Esophagus muscularis mucosa (tissue), 4 donors: ENCODE results near the gene DDX31. TPM values are rescaled to one million over a fixed set of nuclear protein-coding genes. Genes with fewer than 3 reads are reported as not detected.

Source experiments
- DNase-seq: peaks from one replicate; pipeline ENCODE4 v3.0.0-alpha.2; 2017; ENCODE audit errors: extremely low spot score
- H3K27ac ChIP-seq, 4 donors: fragments of 200-600 bp; sonication (generic); replicated peaks in 1 of 4; 1 replicate in 3 of 4; 2 replicates in 1 of 4; pipeline ENCODE4 v1.5.1; 2016 to 2019; ENCODE audit warnings: mild to moderate bottlenecking in 1 of 4
- H3K27me3 ChIP-seq, 4 donors: fragments of 200-600 bp; sonication (generic); one replicate each; pipeline versions ENCODE4 v1.5.1 to v1.6.0; 2016 to 2019
- H3K36me3 ChIP-seq, 4 donors: fragments of 200-600 bp; sonication (generic); one replicate each; pipeline ENCODE4 v1.5.1; 2016 to 2019
- H3K4me1 ChIP-seq, 4 donors: fragments of 200-600 bp; sonication (generic); one replicate each; pipeline ENCODE4 v1.5.1; 2016 to 2019
- H3K4me3 ChIP-seq, 4 donors: fragments of 200-600 bp; sonication (generic); 1 replicate in 2 of 4; 2 replicates in 2 of 4; pipeline ENCODE4 v1.5.1; 2016 to 2019; ENCODE audit warnings: mild to moderate bottlenecking in 4 of 4, moderate library complexity in 1 of 4
- H3K9me3 ChIP-seq, 4 donors: fragments of 200-600 bp; sonication (generic); 1 replicate in 3 of 4; 2 replicates in 1 of 4; pipeline ENCODE4 v1.5.1; 2016 to 2019
- EP300 ChIP-seq: sonication (generic); formaldehyde crosslinking; IDR thresholded peaks from one replicate; pipeline ENCODE4 v1.6.1; 2017; ENCODE audit warnings: antibody characterized with exemption
- POLR2A ChIP-seq: fragments of 450-650 bp; IDR thresholded peaks from one replicate; pipeline ENCODE4 v1.6.1; 2017; ENCODE audit warnings: antibody characterized with exemption, moderate library complexity, mild to moderate bottlenecking, low read depth
- POLR2AphosphoS5 ChIP-seq, 2 donors: sonication (generic); formaldehyde crosslinking; IDR thresholded peaks; one replicate each; pipeline ENCODE4 v1.6.1; 2017; ENCODE audit warnings: antibody characterized with exemption in 2 of 2
- WGBS: methylation state at CpG from one replicate; pipeline ENCODE4 v1.1.5; 2018; 5-methylcytosine and 5-hydroxymethylcytosine counted together
- intact Hi-C: fragments of 100-400 bp; cut with DNase I; formaldehyde crosslinking; loops from one replicate; pipeline ENCODE4 v1.15.1; 2023
- total RNA-seq, 4 donors: library from RNA; depleted of rRNA; stranded (reverse); fragments of >200 nt; gene quantifications; one replicate each; pipeline versions ENCODE4 v1.1.0 to v1.2.1, GENCODE V29; 2016
- TF ChIP-seq, protein P1 (sequence below), 3 experiments: fragments of 200-600 bp in 2 of 3; fragments of 450-650 bp in 1 of 3; sonication (generic) in 2 of 3; IDR thresholded peaks; one replicate each; pipeline ENCODE4 v1.5.1; 2017 to 2019; ENCODE audit warnings: antibody characterized with exemption in 3 of 3, mild to moderate bottlenecking in 2 of 3, moderate library complexity in 1 of 3

The DDX31 gene
- total RNA-seq, 4 donors from 2014 or later, result 6.6 to 7.8 (median 7.5) TPM

DNA sequence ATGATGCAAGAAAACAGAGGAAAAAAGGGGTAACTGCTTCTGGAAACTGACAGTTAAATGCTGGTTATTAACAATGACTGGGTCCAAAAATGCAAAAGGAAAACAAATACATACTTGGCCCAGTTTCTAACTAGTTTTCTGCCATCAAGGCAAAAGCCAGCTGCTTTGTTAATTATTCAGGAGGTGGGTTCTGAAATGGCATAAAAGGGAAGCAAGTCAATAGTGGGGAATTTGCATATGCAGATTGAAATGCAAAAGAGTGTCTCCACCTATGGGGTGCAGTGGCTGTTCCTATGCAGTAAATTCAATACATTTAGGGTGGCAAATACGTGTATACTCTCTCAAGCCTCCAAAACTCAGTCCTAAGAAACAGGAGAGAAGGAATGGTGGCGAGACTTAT, 54.0 kb downstream of the DDX31 start:
- Histone ChIP-seq H3K36me3 (peaks cover 32 to 89% (median 78%) of the 10 kb centered on the region in 4 donors), H3K27me3 (no peaks in the 10 kb centered on the region), H3K4me1 (peaks cover 0 to 8% (median 2%) of the 10 kb centered on the region in 4 donors), H3K27ac (no peak overlapping the region), H3K9me3 (no peaks in the 10 kb centered on the region), H3K4me3 (no peak overlapping the region)
- intact Hi-C loops, result no loop called here
- DNase-seq, result no peak
- 85% methylated on average over 2 of the region's 2 CpGs for WGBS
- TF ChIP-seq POLR2AphosphoS5 (IDR thresholded peaks at IDR 0.05) (no peak), POLR2A (no peak), EP300 (no peak)
- TF ChIP-seq, protein P1, sequence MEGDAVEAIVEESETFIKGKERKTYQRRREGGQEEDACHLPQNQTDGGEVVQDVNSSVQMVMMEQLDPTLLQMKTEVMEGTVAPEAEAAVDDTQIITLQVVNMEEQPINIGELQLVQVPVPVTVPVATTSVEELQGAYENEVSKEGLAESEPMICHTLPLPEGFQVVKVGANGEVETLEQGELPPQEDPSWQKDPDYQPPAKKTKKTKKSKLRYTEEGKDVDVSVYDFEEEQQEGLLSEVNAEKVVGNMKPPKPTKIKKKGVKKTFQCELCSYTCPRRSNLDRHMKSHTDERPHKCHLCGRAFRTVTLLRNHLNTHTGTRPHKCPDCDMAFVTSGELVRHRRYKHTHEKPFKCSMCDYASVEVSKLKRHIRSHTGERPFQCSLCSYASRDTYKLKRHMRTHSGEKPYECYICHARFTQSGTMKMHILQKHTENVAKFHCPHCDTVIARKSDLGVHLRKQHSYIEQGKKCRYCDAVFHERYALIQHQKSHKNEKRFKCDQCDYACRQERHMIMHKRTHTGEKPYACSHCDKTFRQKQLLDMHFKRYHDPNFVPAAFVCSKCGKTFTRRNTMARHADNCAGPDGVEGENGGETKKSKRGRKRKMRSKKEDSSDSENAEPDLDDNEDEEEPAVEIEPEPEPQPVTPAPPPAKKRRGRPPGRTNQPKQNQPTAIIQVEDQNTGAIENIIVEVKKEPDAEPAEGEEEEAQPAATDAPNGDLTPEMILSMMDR (IDR thresholded peaks at IDR 0.05), result no peak

DNA sequence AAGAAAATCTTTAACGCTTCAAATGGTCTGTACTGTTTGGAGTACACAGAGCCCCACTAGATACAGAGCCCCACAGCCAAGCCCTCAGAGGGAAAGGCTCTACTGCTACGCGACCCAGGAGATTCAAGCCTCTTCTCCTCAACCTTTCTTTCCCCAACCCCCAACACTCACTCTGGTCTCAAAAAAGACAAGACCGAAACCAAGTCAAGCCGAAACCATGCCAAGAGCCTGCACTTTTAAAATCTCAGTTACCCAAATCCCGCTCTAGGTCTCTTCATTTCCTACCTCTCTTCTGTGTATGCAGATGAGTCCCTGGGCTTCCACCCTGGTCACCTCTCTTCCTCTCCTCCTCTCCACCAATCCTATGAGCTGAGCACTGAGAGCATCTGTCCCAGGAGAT, 55.5 kb downstream of the DDX31 start:
- DNase-seq, result no peak
- H3K4me1 ChIP-seq, result peaks cover 0 to under 1% (median 0%) of the 10 kb centered on the region in 4 donors
- TF ChIP-seq, protein P1 (IDR thresholded peaks at IDR 0.05), result no peak
- TF ChIP-seq POLR2AphosphoS5 (IDR thresholded peaks at IDR 0.05) (no peak), EP300 (no peak), POLR2A (no peak)
- peaks cover 39 to 98% (median 91%) of the 10 kb centered on the region in 4 donors for H3K36me3 ChIP-seq
- H3K27me3 ChIP-seq, result no peaks in the 10 kb centered on the region
- no peaks in the 10 kb centered on the region for H3K9me3 ChIP-seq
- intact Hi-C loops, result no loop called here
- 77% methylated on average over 6 of the region's 6 CpGs for WGBS
- H3K27ac ChIP-seq, result no peak overlapping the region
- no peak overlapping the region for H3K4me3 ChIP-seq

DNA sequence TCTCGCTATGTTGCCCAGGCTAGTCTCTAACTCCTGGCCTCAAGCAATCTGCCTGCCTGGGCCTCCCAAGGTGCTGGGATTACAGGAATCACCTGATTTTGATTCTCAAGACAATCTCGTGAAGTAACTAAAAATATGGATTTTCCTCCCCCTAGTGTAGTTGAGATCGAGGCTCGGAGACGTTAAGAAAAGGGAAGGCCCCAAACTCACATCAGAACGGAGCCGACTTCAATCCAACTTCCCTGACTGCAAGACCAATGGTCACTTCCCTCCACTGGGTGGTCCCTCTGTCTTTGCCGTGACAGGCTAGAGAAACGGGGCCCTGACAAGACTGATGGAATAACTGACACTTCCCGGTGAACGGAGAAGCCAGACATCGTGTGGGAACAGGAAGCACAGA, 59.1 kb downstream of the DDX31 start:
- no peak overlapping the region for H3K4me3 ChIP-seq
- H3K36me3 ChIP-seq, result peaks cover 54 to 98% (median 88%) of the 10 kb centered on the region in 4 donors
- H3K27me3 ChIP-seq, result no peaks in the 10 kb centered on the region
- intact Hi-C loops, result no loop called here
- DNase-seq, result no peak
- TF ChIP-seq EP300 (no peak), POLR2A (no peak), POLR2AphosphoS5 (IDR thresholded peaks at IDR 0.05) (no peak)
- TF ChIP-seq, protein P1 (IDR thresholded peaks at IDR 0.05), result no peak
- 93% methylated on average over 8 of the region's 12 CpGs for WGBS
- no peaks in the 10 kb centered on the region for H3K9me3 ChIP-seq
- H3K27ac ChIP-seq, result no peak overlapping the region
- no peaks in the 10 kb centered on the region for H3K4me1 ChIP-seq

DNA sequence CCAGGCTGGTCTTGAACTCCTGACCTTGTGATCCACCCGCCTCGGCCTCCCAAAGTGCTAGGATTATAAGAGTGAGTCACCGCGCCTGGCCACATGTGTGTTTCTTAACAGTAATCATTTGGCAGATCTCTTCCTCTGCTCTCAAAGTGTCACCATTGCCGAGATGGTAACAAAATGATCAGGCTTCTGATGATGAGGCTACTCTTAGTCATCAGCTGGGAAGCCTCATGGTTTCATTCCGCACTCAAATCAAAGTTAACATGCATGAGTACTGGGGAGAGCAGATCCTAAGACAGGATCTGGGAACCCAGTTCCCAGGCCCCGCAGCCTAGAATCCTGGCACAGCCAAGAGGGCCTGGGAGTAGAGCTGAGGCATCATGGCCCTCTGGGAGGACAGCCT, 60.0 kb downstream of the DDX31 start:
- H3K36me3 ChIP-seq, result peaks cover 48 to 98% (median 85%) of the 10 kb centered on the region in 4 donors

More for the DNA sequence above, 60.0 kb downstream of the DDX31 start:
- no peaks in the 10 kb centered on the region for H3K9me3 ChIP-seq
- no peaks in the 10 kb centered on the region for H3K4me1 ChIP-seq
- TF ChIP-seq, protein P1 (IDR thresholded peaks at IDR 0.05), result no peak
- TF ChIP-seq EP300 (no peak), POLR2A (no peak), POLR2AphosphoS5 (IDR thresholded peaks at IDR 0.05) (no peak)
- no peak overlapping the region for H3K27ac ChIP-seq
- no peak overlapping the region for H3K4me3 ChIP-seq
- 79% methylated on average over 7 of the region's 7 CpGs for WGBS
- intact Hi-C loops, result no loop called here
- no peaks in the 10 kb centered on the region for H3K27me3 ChIP-seq
- DNase-seq, result no peak
